ENCODE results near the gene NPBWR2. TPM values are rescaled to one million over a fixed set of nuclear protein-coding genes. Genes with fewer than 3 reads are reported as not detected.

NPBWR2 gene
- total and polyA plus RNA-seq, 9 of the 15 experiments (the other 6 are each of a cell fraction or from before 2014, with no cell fraction given): not detected

DNA sequence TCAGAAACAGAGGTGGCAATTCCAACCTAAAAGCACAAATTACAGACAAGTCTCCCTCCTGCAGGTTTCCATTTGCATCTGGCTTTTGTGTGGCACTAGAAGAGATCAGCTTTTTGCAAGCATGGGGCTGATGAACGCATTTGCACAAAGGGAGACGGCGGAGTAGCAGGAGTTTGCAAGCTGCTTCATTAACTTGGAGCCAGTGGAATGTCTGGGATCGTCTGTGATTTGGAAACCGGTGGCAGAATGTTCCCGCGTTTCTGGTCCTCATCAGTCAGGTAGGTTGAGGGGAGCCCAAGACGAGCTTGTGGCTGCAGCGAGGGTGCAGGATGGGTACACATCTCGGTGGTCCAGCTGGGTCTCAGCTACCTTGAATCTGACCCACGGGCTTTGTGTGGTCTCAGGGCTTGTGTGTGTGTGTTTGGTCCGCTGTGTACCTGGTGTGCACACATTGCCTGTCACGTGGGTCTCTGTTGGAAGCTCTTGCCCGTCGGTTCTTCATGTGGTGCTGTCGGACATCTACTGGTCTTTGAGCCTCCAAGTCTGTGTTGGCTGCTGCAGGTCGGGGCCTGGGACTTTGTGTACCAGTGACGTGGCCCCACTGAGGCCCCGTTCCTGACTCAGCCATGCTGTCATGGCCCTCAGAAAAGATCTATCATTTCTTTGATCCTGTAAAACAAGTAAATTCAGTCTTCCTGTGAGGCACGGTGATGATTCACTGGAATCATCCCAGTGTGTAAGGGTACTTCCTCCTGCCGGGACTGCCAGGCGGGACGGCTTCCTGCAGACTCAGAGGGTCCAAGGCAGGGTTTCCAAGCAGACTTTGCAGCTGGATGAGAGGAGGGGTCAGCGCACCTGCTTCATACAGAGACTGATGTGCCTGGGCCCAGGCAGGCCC, 44.5 kb upstream of the NPBWR2 start:
- no peaks in the 10 kb centered on the region for H3K79me2 ChIP-seq (ENCODE audit: control insufficient read depth, insufficient read depth, low read length)
- no peak overlapping the region for H2AFZ ChIP-seq (ENCODE audit: low read depth, low read length)
- DNase-seq (ENCODE audit: extremely low read depth in 1 of 4, low spot score in 3 of 4) (no peak), ATAC-seq (no peak), FAIRE-seq (no peak)
- no peak overlapping the region for H3K9ac ChIP-seq (ENCODE audit: insufficient read depth in 1 of 2, low read depth in 2 of 2, low read length in 2 of 2)
- TF ChIP-seq FOXA1 (IDR thresholded peaks at IDR 0.05; ENCODE audit: borderline replicate concordance) (no peak), ZNF280A (IDR thresholded peaks at IDR 0.05; ENCODE audit: low read depth, partially characterized antibody) (no peak), TFE3 (CRISPR knock-in tag; IDR thresholded peaks at IDR 0.05) (peak; percentile 7; the same call in 1 of the 2 replicates), ELF1 (tag; IDR thresholded peaks at IDR 0.05) (no peak)
- TF ChIP-seq, protein P1, sequence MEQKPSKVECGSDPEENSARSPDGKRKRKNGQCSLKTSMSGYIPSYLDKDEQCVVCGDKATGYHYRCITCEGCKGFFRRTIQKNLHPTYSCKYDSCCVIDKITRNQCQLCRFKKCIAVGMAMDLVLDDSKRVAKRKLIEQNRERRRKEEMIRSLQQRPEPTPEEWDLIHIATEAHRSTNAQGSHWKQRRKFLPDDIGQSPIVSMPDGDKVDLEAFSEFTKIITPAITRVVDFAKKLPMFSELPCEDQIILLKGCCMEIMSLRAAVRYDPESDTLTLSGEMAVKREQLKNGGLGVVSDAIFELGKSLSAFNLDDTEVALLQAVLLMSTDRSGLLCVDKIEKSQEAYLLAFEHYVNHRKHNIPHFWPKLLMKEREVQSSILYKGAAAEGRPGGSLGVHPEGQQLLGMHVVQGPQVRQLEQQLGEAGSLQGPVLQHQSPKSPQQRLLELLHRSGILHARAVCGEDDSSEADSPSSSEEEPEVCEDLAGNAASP (IDR thresholded peaks at IDR 0.05): no peak
- ChIA-PET CTCF (ENCODE audit: low intra/inter-chr PET ratio) (no interaction called here), POLR2A (interaction anchor here (0.6 kb wide), 2 partner anchors 10 to 583 kb away, joined by 3 read pairs; no protein-coding TSS in a partner anchor)
- no peak overlapping the region for H3K4me2 ChIP-seq (ENCODE audit: insufficient read depth, low read length)
- H3K36me3 ChIP-seq (ENCODE audit: control insufficient read depth, insufficient read depth, low read length): no peaks in the 10 kb centered on the region
- H3K9me1 ChIP-seq (ENCODE audit: control insufficient read depth, insufficient read depth, low read length): peaks cover 2% of the 10 kb centered on the region
- H3K27me3 ChIP-seq (ENCODE audit: control insufficient read depth in 2 of 2, insufficient read depth in 2 of 2, low read length in 2 of 2): peaks cover 0 to 52% of the 10 kb centered on the region in 2 experiments; a peak in 4 of 5 replicates
- intact Hi-C loops (cut with micrococcal nuclease) (no loop called here), in situ Hi-C loops (cut with MboI) (no loop called here)
- under 1% methylated on average over 24 of the region's 24 CpGs for WGBS (ENCODE audit: insufficient coverage, low coverage, missing lambda C conversion rate)
- H3K4me3 ChIP-seq: no peak overlapping the region
- H3K27ac ChIP-seq (ENCODE audit: extremely low read depth, low read depth, low read length): no peak overlapping the region
- H4K20me1 ChIP-seq (replicated peaks; ENCODE audit: control insufficient read depth, insufficient read depth, low read length): peaks cover 6% of the 10 kb centered on the region
- H3K9me3 ChIP-seq (replicated peaks; ENCODE audit: control insufficient read depth, insufficient read depth, low read depth, low read length): peaks cover 3% of the 10 kb centered on the region
- no TSS peak for BruUV-seq (replicated peaks)
- peaks cover 0 to 15% of the 10 kb centered on the region in 2 experiments; a peak in 1 of 5 replicates for H3K4me1 ChIP-seq (replicated peaks in 1 of 2; ENCODE audit: control insufficient read depth in 2 of 2, insufficient read depth in 2 of 2, low read length in 2 of 2)
